Loucy (cell line): ENCODE measurements around the gene COA8.

Experiments used
- EZH2phosphoT487 ChIP-seq: fragments of 200-600 bp; IDR thresholded peaks from 2 replicates; pipeline ENCODE4 v1.6.1; 2018; ENCODE audit warnings: antibody characterized with exemption, mild to moderate bottlenecking, moderate library complexity, borderline replicate concordance
- TF ChIP-seq, protein P1 (sequence below): fragments of 200-600 bp; sonication (generic); conservative IDR thresholded peaks from 2 replicates; pipeline ENCODE4 v1.5.1; 2014; ENCODE audit warnings: mild to moderate bottlenecking, antibody characterized with exemption, low read length

DNA sequence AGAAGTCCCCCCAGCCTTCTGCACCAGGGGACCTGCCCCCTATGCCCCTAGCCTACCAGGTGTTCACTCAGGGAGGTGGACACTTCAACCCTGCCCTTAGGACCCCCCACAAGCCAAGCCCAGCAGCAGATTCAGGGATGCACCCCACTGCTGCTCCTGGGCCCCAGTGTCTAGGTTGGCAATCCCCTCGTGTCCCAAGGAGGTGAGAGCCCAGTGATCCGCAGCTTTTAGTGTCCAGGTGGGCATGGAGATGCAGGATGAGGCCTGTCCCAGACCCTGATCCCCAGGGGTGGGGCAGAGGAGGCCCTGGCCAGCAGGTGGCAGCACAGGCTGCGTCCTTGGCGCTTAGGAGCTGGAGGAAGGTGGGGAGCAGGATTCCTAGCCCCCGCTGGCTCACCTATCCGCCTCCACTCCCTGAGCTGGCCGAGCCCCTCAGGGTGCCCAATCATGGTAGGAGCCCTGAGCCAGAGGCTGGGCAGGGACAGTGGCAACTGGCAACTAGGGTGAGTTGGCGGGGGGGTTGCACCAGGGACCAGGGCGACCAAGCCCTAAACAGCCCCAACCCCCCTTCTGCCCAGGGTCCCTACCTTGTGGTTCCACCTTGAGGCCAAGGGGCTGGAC is 44.2 kb upstream of the COA8 start:
- TF ChIP-seq, protein P1, sequence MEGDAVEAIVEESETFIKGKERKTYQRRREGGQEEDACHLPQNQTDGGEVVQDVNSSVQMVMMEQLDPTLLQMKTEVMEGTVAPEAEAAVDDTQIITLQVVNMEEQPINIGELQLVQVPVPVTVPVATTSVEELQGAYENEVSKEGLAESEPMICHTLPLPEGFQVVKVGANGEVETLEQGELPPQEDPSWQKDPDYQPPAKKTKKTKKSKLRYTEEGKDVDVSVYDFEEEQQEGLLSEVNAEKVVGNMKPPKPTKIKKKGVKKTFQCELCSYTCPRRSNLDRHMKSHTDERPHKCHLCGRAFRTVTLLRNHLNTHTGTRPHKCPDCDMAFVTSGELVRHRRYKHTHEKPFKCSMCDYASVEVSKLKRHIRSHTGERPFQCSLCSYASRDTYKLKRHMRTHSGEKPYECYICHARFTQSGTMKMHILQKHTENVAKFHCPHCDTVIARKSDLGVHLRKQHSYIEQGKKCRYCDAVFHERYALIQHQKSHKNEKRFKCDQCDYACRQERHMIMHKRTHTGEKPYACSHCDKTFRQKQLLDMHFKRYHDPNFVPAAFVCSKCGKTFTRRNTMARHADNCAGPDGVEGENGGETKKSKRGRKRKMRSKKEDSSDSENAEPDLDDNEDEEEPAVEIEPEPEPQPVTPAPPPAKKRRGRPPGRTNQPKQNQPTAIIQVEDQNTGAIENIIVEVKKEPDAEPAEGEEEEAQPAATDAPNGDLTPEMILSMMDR: peak; percentile 96
- no peak for TF ChIP-seq EZH2phosphoT487
